Measurements from ENCODE around the gene CFHR5.
A peak's percentile ranks its signal among the peaks of the same experiment; 100 is the strongest.
"Not testable (repeated sequence)": the region's sequence is repeated elsewhere in the genome, so short reads cannot be mapped to it uniquely, and the experiment has no call there.

The CFHR5 gene

GRCh38 chr1:196977278-196977677, at the start of gene CFHR5:
TSS of gene CFHR5 (plus strand) at chr1:196977556. CDS start at chr1:196977665, 109 bp downstream.
- peak; percentile 12 to 18 for DNase-seq

DNA sequence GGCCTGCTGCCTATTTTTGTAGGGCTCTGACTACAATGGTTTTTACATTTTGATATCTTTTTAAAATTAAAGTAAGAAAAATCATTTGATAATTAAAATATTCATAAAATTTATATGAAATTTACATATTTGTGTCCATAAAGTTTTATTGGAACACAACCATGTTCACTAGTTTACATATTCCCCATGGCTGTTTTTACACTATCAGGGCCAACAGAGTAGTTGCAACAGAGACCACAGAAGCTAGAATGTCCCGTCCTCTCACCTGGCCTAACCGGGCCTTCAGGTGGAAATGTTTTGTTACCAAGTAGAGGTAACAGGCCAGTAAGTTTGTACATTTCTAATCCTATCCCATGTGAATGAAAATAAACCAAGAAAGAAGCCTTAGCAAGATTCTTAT, 44.5 kb upstream of the CFHR5 start:
- DNase-seq: not testable (repeated sequence)

DNA sequence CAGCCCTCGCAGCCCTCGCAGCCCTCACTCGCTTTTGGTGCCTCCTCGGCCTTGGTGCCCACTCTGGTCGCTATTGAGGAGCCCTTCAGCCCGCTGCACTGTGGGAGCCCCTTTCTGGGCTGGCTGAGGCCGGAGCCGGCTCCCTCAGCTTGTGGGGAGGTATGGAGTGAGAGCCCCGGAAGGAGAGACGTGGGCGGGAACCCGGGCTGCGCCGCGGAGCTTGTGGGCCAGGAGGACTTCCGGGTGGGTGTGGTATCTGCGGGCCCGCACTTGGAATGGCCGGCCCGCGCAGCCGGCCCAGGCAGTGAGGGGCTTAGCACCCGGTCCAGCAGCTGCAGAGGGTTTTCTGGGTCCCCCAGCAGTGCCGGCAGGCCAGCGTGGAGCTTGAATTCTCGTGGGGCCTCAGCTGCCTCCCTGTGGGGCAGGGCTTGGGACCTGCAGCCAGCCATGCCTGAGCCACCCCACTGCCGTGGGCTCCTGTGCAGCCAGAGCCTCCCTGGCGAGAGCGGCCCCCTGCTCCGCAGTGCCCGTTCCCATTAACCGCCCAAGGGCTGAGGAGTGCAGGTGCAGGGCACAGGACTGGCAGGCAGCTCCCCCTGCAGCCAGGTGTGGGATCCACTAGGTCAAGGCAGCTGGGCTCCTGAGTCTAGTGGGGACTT, 43.7 kb upstream of the CFHR5 start:
- no peak for DNase-seq

DNA sequence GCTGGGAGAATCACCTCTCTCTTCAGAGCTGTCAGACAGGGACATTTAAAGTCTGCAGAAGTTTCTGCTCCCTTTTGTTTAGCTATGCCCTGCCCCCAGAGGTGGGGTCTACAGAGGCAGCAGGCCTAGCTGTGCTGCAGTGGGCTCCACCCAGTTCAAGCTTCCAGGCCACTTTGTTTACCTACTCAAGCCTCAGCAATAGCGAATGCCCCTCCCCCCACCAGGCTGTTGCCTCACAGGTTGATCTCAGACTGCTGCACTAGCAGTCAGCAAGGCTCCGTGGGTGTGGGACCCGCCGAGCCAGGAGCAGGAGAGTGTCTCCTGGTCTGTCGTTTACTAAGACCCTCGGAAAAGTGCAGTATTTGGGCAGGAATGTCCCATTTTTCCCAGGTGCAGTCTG, 35.9 kb upstream of the CFHR5 start:
- not testable (repeated sequence) for DNase-seq

GRCh38 chr1:196943568-196943967, 33.8 kb upstream of the CFHR5 start, which contains the start of gene CFHR2:
TSS of gene CFHR2 (plus strand) at chr1:196943738. CDS start at chr1:196943881, 143 bp downstream.
- DNase-seq: not testable (repeated sequence)

GRCh38 chr1:196951711-196952394, 25.5 kb upstream of the CFHR5 start:
- DNase-seq: no peak

DNA sequence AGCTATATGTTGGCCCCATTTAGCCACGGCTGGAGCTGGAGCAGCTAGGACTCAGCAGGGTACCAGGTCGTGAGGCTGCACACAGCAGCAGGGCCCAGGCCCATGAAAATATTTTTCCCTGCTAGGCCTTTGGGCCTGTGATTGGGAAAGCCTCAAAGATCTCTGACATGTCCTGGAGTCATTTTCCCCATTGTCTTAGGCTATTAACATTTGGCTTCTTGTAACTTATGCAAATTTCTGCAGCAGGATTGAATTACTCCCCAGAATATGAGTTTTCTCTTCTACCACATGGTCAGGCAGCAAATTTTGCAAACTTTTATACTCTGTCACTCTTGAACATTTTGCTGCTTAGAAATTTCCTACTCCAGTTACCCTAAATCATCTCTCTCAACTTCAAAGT, 22.6 kb upstream of the CFHR5 start:
- DNase-seq: no peak

GRCh38 chr1:196955926-196956325, 21.4 kb upstream of the CFHR5 start:
- no peak for DNase-seq

DNA sequence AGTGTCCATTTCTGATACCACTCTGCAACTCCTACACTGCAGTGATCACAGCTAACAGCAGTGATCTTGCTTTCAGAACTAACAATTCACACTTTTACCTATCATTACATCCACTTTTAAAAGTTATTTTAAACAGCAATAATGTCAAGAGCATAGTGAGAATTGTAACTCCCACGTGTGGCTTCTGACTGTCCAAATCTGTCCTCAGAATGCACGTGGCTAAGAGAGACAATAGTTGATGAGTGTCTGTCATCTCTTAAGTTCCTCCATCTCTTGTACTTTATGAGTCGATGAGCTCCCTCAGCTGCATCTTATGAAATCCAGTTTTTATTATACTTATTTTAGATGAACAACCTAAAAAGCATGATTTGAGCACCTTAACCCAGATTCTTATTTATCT, 16.5 kb upstream of the CFHR5 start:
- DNase-seq: no peak

GRCh38 chr1:196970182-196970581, 7.2 kb upstream of the CFHR5 start:
- DNase-seq: no peak

DNA sequence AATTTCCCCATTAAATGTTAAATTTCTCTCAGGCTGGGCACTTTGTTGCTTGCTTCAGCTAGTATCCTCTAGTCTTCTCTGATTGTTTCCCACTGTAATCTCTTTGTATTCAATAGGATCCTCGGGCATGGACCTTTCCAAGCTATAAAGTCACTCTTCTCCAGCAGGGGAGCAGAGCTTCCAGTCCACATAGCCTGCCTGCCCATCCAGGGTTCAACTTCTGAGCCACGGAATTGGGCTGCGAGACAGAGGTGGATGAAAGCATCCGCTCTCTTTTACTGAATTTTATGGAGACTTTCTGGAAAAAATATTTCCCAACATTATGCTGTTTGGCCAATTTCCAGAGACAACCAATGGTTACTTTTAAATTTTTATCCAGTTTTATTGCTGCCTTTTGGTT, 1.1 kb upstream of the CFHR5 start:
- DNase-seq: no peak

GRCh38 chr1:196980859-196981258, 3.5 kb downstream of the CFHR5 start:
- no peak for DNase-seq

- not testable (repeated sequence) for DNase-seq
These were observed 4.9 kb downstream of the CFHR5 start for GRCh38 chr1:196982247-196982646.

DNA sequence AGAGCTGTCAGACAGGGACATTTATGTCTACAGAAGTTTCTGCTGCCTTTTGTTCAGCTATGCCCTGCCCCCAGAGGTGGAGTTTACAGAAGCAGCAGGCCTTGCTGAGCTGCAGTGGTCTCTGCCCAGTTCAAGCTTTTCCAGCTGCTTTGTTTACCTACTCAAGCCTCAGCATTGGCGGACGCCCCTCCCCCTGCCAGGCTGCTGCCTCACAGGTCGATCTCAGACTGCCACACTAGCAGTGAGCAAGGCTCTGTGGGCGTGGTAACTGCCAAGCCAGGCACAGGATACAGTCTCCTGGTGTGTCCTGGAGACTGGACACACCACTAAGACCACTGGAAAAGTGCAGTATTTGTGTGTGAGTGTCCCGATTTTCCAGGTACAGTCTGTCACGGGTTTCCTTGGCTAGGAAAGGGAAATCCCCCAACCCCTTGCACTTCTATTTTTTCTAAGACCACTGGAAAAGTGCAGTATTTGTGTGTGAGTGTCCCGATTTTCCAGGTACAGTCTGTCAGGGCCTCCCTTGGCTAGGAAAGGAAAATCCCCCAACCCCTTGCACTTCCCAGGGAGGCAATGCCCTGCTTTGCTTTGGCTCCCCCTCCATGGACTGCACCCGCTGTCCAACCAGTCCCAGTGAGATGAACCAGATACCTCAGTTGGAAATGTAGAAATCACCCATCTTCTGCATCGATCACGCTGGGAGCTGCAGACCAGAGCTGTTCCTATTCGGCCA, 14.7 kb downstream of the CFHR5 start:
- peak; percentile 62 to 80 for DNase-seq

- no peak for DNase-seq
These were observed 16.6 kb downstream of the CFHR5 start for GRCh38 chr1:196993916-196994315.

DNA sequence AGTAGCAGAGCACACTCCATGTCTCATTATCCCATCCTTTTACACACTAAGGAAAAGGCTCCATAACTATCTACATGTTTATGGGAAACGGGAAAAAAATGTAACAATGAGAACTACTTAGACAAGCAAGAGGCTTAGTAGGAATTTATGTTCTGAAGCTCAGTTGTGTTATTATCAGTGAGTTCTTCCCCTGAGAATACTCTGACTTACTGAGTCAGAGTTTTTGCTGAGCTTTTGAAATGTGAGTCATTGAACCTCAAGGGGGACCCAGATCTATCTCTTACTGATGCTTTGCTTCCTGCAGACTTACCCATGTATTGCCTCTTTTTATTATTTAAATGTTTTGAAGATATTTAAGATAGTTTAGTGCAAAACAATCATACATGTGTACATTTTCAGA, 20.1 kb downstream of the CFHR5 start:
- DNase-seq: no peak

GRCh38 chr1:197001828-197002227, 24.5 kb downstream of the CFHR5 start:
- DNase-seq: no peak

DNA sequence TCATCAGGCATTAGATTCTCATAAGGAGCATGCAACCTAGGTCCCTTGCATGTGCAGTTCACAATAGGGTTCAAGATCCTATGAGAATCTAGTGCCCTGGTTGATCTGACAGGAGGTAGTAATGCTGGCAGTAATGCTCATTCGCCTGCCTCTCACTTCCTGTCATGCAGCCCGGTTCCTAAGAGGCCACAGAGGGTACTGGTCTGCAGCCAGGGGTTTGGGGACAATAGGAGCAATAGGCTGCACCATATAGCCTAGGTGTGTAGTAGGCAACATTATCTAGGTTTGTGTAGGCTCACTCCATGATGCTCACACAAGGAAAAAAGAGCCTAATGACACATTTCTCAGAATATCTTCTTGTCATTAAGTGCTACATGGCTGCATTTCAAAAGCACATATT, 25.8 kb downstream of the CFHR5 start:
- DNase-seq: no peak

DNA sequence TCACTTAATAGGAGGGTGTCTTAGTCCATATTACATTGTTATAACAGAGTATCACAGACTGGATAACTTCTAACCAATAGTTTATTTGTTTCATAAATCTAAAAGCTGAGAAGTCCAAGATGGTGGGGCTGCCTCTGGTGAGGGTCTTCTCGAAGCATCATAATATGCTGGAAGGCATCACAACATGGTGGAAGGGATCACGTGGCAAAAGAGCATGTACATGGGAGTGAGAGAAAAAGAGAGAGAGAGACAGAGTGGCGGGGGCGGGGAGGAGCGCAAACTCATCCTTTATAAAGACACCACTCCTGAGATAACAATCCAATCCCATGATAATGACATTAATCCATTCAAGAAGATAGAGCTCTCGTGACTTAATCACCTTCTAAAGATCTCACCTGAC, 31.5 kb downstream of the CFHR5 start:
- DNase-seq: no peak

DNA sequence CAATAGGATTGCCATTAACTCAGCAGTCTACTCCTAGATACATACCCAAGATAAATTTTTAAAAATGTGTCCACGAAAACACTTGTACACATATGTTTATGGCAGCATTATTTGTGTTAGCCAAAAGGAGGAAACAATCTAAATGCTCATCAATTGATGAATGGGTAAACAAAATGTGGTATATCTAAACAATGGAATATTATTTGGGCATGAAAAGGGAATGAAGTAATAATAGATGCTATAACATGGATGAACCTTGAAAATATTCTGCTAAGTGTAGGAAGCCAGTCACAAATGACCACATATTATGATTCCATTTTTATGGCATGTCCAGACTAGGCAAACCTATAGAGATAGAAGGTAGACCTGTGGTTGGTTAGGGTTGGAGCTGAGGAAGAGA, 34.3 kb downstream of the CFHR5 start:
- DNase-seq: no peak

DNA sequence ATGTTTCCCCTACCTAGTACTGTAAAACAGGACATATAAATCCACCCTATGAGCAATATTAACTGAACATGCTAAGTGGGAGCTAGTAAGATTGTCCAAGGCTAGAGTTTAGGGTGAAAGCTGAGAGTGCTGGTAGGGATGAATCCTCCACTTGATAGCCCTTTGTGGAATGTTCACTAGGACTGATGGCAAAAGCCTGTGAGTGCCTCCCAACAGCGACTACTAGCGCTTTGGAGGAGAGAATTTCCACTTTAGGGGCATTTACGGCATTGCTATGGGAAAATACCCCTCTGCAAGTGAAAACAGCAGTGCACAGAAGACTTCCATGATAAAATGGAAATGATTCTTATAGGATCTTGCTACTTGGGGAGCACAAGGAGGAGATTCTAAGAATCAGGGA, 35.9 kb downstream of the CFHR5 start:
- no peak for DNase-seq

DNA sequence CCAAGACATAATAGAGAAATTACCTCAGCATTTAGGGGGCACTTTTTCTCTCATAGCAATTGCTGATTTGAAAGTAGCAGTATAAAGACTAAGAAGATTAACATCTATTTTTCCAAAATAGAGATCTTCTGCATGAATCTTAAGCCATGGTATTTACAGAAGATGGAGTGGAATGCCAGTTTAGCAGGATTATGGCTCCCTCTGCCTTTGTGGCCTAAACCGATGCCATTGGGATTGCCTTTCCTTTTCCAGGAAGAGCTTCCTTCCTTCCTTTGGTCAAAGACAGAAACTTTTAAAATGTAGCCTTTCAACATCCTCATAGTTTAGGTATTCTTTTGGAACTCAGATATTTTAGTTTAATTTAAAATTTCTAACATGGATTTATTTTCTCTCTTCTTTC, 39.4 kb downstream of the CFHR5 start:
- DNase-seq: peak in 1 of 2 experiments; percentile 9

- DNase-seq: no peak
These were observed 40.3 kb downstream of the CFHR5 start for GRCh38 chr1:197017558-197018146.

DNA sequence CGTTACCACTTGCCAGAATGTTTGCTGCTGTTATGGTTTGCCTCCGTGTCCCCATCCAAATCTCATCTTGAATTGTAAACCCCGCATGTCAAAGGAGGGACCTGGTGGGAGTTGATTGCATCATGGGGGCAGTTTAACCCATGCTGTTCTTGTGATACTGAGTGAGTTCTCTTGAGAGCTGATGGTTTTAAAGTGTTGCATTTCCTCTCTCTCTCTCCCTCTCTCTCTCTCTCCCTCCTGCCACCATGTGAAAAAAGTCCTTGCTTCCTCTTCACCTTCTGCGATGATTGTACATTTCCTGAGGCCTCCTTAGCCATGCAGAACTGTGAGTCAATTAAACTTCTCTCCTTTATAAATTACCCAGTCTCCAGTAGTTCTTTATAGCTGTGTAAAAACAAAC, 44.4 kb downstream of the CFHR5 start:
- DNase-seq: no peak
